ENCODE results near the gene ACTMAP. TPM values are rescaled to one million over a fixed set of nuclear protein-coding genes. Genes with fewer than 3 reads are reported as not detected.
A peak's percentile ranks its signal among the peaks of the same experiment; 100 is the strongest.

The ACTMAP gene
- total and polyA plus RNA-seq, 2 of the 13 experiments (the other 11 are each of a cell fraction or from before 2014, with no cell fraction given), result 2.2 to 7.9 TPM

- TF ChIP-seq ESRRA (CRISPR knock-in tag; IDR thresholded peaks at IDR 0.05; ENCODE audit: low read depth) (no peak), HHEX (CRISPR knock-in tag; IDR thresholded peaks at IDR 0.05) (no peak), E2F1 (CRISPR knock-in tag; IDR thresholded peaks at IDR 0.05) (peak; percentile 44; the same call in 1 of the 2 replicates), ZNF619 (CRISPR knock-in tag; IDR thresholded peaks at IDR 0.05) (no peak), SKIL (CRISPR knock-in tag; IDR thresholded peaks at IDR 0.05; ENCODE audit: borderline replicate concordance) (no peak), MLLT10 (CRISPR knock-in tag; IDR thresholded peaks at IDR 0.05) (no peak), ZNF546 (CRISPR knock-in tag; conservative IDR thresholded peaks at IDR 0.05) (no peak), ZHX2 (IDR thresholded peaks at IDR 0.05; ENCODE audit: low read depth) (no peak), ZHX2 (CRISPR knock-in tag; IDR thresholded peaks at IDR 0.05; ENCODE audit: borderline replicate concordance) (no peak), ATF4 (CRISPR knock-in tag; IDR thresholded peaks at IDR 0.05) (no peak), IKZF4 (CRISPR knock-in tag; IDR thresholded peaks at IDR 0.05; ENCODE audit: borderline replicate concordance, low read depth, not compliant biosample characterization) (no peak), PHF5A (CRISPR knock-in tag; IDR thresholded peaks at IDR 0.05; ENCODE audit: low read depth, unreplicated experiment) (no peak), FOXK2 (IDR thresholded peaks at IDR 0.05) (no peak)
These were observed 33.6 kb downstream of the ACTMAP start, which contains the start of the genes COQ8B and ITPKC (continued) for GRCh38 chr19:40716482-40717324.
